GM12873 (cell line): Measurements from ENCODE around the gene HEXIM2.

Experiments used
- TF ChIP-seq, protein P1 (sequence below): IDR thresholded peaks from 2 replicates; pipeline ENCODE4 v1.5.1; 2012; ENCODE audit warnings: low read depth, mild to moderate bottlenecking, moderate library complexity, low read length, control low read depth; ENCODE audit not compliant: insufficient read depth; ENCODE audit errors: missing control alignments

Gene HEXIM2, protein sequence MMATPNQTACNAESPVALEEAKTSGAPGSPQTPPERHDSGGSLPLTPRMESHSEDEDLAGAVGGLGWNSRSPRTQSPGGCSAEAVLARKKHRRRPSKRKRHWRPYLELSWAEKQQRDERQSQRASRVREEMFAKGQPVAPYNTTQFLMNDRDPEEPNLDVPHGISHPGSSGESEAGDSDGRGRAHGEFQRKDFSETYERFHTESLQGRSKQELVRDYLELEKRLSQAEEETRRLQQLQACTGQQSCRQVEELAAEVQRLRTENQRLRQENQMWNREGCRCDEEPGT

DNA sequence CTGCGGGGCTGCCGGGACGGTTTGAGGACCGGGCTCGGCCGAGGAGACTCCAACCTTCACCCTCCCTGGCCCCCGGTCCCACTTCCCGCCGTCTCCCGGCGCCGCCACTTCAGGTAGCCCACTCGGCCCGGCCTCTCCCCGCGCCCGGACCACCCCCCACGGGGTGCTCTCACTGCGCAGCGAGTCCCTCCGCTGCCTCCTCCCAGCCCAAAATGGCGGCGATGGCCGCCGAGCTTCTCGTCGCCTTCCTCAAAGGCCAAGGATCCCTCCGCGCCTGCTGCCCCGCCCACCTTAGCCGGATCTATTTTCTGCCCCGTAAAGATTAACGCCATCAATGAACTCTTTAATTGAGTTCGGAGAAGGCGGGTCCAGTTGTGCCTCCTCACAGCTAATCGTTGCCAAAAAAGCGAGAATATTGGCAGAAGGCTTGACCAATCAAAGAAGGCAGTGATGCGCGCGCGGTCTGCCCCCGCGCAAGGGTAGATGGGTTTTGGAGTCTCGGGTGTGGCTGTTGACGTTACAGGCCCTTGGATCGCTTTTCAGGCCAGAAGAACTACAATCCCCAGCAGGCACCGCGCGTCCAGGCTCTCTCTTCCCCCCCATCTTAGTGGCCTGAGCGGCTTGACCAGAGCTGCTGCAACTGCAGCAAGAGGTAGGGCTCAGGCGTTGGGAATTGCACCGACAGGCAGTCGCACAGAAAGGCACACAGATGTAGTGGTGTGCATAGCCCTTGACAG, at the start of gene HEXIM2:
HEXIM2 (plus strand) TSS at position 588 of the 737 bp plus-strand sequence. CDS start 919 bp downstream, outside the sequence.
- TF ChIP-seq, protein P1, sequence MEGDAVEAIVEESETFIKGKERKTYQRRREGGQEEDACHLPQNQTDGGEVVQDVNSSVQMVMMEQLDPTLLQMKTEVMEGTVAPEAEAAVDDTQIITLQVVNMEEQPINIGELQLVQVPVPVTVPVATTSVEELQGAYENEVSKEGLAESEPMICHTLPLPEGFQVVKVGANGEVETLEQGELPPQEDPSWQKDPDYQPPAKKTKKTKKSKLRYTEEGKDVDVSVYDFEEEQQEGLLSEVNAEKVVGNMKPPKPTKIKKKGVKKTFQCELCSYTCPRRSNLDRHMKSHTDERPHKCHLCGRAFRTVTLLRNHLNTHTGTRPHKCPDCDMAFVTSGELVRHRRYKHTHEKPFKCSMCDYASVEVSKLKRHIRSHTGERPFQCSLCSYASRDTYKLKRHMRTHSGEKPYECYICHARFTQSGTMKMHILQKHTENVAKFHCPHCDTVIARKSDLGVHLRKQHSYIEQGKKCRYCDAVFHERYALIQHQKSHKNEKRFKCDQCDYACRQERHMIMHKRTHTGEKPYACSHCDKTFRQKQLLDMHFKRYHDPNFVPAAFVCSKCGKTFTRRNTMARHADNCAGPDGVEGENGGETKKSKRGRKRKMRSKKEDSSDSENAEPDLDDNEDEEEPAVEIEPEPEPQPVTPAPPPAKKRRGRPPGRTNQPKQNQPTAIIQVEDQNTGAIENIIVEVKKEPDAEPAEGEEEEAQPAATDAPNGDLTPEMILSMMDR = no peak

DNA sequence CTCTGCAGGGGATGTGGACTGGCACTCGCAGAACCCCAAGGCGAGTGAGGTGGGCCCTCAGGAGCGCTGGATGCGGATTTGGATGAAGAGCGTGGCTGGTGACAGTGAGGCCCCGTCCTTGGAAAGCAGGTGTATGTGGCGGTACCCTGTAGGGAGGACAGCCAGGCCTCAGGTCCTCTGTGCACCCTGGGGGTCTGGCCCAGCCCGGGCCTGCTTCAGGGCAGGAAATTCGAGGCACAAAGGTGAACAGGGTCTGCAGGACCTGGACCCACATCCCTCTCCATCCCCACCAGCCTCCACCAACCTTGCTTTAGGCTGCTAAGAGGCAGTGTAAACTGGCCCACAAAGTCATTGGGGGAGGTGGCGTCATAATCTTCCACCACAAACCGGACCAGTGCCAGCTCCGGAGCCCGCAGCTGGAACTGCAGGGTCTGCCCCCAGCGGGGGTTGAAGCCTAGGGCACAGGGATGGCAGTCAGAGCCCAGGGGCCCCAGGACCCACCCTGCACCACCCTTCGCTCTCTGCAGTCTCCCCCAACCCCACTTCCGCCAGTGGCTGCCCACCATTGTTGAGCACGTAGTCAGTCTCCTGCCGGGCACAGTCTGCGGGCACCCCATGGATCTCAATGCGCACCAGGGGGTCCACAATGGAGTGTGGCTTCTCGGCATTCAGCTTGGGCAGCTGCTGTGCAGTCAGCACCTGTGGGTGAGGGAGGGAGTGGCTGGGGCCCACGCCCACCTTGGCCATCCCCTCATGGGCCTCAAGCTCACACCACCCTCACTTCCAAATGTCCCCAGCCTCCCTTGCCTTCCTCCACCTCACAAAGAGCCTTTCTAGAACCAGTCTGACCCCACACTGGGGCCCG, 48.9 kb upstream of the HEXIM2 start:
- TF ChIP-seq, protein P1 = no peak

DNA sequence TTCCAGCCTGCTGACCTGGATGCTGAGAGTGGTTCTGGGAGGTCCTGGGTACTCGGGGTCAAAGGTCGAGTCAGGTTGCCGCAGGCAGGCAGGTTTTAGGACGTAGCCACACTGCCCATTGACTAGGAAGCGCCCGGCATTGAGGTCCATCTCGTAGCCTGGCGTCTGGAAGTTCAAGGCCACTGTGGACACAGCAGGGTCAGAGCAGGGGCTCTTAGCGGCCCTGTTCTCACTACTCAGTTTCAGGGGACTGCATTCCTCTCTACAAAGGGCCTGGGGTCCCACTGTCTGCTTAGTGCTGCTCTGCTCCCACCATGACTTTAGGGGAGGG, 48.3 kb upstream of the HEXIM2 start:
- TF ChIP-seq, protein P1 = no peak

DNA sequence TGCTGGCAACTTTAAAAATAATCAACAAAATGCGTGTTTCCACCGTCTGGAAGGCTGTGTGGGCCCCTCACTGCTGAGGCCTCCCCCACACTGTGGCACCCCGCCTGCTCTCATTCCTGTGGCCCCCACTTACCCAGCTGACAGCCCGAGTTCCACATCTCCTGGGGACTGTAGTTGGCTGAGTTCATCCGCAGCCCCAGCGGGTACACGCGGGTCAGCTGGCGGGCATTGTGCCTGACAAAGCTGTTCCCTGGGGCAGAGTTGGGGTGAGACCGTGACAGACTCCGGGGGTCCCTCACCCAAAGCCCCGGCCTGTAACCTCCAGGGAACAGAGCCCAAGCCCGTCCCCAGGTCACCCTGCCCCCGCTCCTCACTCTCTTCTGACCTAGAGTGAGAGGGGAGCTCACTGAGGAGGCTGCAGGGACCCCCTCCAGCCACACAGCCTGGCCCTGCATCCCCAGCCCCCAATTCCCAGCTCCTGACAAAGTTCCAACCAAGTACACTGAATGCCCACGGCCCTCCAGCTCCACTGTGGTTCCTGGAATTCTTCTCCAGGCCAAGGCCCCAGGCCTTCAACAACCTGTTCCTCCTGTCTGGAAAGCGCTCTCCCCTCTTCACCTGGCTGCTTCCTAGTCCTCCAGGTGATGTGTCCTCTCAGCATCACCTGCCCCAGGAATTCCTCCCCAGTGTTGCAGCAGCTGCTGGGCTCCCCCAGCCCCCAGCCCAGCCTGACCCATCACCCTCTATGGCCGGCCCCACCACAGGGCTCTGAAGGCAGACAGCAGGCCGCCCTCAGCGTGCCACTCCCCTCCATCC, 47.4 kb upstream of the HEXIM2 start:
- TF ChIP-seq, protein P1 = no peak

DNA sequence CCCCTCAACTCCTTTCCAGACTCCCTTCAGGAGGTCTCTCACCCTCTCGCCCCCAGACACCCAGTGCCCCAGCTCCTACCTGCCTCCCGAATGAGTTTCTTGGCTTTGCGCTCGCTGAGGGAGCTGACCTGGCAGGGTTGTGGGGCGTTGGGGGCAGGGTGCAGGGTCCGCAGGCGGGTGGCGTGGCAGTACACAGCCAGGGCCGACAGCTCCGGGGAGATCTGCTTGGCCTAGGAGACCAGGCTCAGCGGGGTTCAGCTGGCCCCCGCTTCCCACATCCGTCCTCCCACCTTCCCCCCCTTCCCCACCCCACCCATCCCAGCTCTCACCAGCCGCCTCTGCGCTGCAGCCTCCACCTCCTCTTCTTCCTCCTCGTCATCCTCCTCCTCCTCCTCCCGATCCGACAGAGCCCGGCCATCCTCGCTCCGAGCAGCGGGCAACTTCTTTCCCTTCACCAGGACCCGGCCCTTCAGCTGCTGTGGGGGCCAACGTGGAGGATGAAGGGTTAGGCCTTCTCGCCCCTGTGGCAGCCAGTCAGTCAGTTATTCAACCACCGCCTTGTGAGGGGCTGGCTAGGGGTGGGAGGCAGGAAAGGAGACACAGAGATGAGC, 46.6 kb upstream of the HEXIM2 start:
- TF ChIP-seq, protein P1 = no peak

DNA sequence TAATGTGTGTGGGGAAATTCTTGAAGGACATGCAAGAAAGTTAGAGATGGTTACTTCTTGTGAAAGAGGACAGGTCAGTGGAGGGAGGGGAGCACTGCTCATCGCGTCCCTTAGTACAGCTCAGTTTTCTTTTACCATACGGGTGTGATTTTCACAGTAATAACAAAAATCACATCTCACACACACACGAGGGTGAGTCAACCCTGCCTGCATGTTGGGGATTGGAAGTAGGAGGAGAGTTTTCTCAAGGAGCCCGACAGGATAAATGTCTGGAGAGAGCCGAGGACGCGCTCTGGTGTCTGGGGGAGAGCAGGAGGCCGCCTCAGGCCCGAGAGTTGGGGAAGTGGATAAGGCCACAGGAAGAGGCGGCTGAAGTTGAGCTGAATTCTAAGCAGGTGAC, 45.8 kb upstream of the HEXIM2 start:
- TF ChIP-seq, protein P1 = no peak
